PC-9 (cell line): ENCODE data around the gene SNX18.

ENCODE experiments used
- EZH2 ChIP-seq: fragments of 200-600 bp; sonication (generic); IDR thresholded peaks from 2 replicates; pipeline ENCODE4 v1.8.0; 2017; ENCODE audit warnings: antibody characterized with exemption, low read depth
- TF ChIP-seq, protein P1 (sequence below): fragments of 200-600 bp; sonication (generic); conservative IDR thresholded peaks from 2 replicates; pipeline ENCODE4 v1.6.1; 2017; ENCODE audit warnings: mixed run types, antibody characterized with exemption, mild to moderate bottlenecking, moderate library complexity

DNA sequence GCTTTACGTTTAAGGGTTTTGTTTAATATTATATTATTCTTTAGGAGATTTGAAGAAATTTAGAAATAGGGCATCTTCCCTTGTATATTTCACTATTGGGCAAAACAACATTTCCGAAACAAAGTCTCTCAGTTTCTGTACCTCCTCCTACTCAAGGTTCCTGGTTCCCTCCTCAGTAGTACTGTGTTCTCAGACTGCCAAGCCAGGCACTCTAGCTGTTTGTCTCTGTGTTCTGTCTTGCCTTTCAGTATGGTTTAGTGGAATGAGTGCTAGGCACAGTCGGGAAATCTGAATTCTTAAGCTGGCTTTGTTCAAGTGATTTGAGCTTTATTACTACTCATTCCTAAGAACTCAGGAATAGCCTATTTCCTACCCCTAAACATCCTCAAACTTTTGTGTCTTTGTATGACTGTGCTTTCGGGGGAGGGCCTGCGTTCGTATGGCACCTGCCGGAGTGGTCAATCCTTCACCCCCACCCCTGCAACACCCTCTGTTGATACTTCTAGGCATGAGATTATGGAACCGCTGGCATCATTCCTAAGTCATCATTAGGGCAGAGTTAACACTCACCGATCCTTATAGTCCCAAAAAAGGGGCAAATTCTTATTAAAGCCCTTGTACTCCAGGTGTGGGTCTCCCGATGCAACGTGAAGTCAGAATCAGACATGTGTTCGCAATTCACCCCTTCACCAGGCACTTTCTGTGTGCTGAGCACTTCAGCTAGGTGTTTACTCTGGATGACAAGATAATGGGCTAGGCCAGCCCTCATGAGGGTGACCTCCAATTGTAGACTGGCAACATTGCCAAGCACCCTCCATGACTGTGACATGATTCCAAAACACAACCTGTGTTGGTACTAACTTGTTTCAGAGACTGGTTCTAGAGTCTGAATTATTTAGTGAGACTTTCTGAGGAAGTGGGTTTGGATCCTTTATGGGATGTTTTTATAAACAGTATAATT is 24.5 kb downstream of the SNX18 start:
- no peak for TF ChIP-seq EZH2
- TF ChIP-seq, protein P1, sequence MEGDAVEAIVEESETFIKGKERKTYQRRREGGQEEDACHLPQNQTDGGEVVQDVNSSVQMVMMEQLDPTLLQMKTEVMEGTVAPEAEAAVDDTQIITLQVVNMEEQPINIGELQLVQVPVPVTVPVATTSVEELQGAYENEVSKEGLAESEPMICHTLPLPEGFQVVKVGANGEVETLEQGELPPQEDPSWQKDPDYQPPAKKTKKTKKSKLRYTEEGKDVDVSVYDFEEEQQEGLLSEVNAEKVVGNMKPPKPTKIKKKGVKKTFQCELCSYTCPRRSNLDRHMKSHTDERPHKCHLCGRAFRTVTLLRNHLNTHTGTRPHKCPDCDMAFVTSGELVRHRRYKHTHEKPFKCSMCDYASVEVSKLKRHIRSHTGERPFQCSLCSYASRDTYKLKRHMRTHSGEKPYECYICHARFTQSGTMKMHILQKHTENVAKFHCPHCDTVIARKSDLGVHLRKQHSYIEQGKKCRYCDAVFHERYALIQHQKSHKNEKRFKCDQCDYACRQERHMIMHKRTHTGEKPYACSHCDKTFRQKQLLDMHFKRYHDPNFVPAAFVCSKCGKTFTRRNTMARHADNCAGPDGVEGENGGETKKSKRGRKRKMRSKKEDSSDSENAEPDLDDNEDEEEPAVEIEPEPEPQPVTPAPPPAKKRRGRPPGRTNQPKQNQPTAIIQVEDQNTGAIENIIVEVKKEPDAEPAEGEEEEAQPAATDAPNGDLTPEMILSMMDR, result no peak
